ENCODE data around the gene CASKIN2.
"Not testable (repeated sequence)": the region's sequence is repeated elsewhere in the genome, so short reads cannot be mapped to it uniquely, and the experiment has no call there.

CASKIN2 gene

GRCh38 chr17:75465039-75465438 is 50.3 kb downstream of the CASKIN2 start:
- DNase-seq = no peak

DNA sequence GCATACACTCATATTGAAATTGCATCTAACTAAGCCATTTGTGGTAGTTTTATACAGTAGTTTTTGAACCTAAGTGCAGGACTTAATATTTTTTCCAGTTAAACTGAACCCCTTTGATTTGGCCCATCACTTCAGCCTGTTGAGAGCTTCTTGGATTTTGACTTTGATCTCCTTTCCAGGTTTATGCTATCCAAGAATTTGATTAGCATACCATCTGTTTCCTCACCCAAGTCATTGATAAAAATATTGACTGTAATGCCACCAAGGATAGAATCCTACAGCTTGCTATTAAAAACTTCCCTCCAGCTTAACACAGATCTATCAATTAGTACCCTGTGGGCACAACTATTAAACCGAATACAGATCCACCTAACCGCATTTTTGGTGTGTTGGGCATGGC is 51.7 kb downstream of the CASKIN2 start:
- no peak for DNase-seq

DNA sequence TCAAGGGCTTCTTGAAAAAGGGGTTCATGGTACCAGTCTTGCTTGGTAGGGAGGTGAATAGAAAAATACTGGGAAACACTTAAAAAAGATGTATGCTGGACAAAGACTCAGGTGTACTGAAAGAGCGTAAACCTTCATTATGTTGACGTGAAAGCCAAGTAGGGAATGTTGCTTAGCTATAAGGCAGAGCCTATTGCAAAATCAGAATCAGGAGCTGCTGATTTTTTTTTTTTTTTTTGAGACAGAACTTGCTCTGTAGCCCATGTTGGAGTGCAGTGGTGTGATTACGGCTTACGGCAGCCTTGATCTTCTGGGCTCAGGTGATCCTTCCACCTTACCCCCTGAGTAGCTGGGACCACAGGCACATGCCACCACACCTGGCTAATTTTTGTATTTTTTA is 55.0 kb downstream of the CASKIN2 start:
- DNase-seq = no peak

- peak; percentile 7 for DNase-seq
Observed at GRCh38 chr17:75459590-75460267, 55.6 kb downstream of the CASKIN2 start.

DNA sequence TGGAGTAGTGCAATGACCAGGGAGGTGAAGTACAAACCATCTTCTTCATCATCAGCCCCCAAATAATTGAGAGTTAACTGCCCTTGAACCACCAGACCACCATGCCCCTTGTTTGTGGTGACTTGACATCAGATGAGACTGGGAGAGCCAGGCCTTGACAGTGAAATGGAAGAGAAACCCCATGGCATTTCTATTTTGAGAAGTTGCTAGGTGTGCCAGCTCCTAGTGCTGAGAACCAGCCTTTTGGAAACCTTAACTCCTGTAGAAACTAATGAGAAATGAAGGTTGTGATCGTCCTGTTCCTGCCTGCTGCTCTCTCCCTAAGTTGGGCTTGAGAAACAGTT is 56.1 kb downstream of the CASKIN2 start:
- no peak for DNase-seq

DNA sequence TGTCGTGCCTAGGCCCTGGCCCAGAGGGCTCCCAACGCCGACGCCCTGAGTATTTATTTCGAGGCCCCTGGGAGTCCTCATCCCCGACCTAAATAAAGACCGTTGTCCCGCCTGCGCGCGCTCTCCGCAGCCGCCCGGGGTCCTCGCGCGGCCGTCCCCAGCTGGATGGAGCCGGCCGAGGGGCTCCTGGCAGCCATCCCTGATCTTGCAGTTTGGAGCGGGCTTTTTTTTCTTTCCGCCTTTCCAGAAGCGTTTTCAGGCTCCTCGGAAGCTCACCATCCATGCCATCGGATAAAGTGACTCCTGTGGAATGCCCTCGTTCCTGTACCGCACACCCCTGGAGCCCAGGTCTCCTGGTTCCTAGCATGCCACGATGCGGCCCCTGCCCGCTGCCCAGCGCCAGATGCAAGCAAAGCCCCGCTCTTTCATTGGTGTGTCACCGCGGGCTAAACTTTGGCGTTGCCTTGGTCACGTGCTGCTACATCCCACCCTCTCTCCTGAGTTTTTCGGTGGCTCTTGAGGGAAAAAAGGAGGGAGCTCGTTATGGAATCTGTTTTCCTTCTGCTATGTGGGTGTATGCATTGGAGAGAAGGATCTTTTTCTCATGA is 58.2 kb downstream of the CASKIN2 start:
- DNase-seq = peak; percentile 52

- peak; percentile 96 for DNase-seq
Observed at GRCh38 chr17:75456417-75457046, 58.8 kb downstream of the CASKIN2 start, which contains the start of gene TMEM94. TSS of gene TMEM94 (plus strand) at chr17:75456635. CDS start at chr17:75471906, 15,271 bp downstream.

DNA sequence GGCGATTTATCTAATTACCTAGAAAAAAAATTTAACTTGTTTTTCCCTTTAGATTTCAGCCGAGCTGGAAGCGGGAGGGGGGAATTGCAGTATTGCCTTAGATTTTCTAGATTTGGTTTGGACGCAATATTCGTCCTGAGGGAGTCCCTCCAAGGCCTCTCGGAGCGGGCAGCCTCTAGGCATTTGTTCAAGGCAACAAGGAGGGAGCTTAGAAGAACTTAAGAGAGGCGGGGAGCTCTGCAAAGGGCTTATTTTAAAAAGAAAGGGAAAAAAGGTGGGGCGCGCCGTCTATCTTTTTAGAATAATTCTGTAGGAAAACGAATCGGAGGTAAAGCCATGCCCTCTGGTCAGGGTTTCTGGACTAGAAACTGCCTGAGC is 59.3 kb downstream of the CASKIN2 start:
- no peak for DNase-seq

DNA sequence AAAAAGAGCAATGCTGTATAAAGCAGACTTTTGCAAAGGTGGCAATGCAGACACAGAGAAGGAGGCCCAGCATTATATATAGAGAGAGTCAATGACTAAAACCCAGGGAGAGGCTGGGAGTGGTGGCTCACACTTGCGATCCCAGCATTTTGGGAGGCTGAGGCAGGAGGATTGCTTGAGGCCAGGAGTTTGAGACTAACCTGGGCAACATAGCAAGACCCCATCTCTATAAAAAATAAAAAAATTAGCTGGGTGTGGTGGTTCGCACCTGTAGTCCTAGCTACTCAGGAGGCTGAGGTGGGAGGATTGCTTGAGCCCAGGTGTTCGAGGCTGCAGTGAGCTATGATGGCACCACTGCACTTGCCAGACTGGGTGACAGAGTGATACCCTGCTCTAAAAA is 60.7 kb downstream of the CASKIN2 start:
- DNase-seq = not testable (repeated sequence)

GRCh38 chr17:75454193-75454592 is 61.1 kb downstream of the CASKIN2 start:
- DNase-seq = no peak

DNA sequence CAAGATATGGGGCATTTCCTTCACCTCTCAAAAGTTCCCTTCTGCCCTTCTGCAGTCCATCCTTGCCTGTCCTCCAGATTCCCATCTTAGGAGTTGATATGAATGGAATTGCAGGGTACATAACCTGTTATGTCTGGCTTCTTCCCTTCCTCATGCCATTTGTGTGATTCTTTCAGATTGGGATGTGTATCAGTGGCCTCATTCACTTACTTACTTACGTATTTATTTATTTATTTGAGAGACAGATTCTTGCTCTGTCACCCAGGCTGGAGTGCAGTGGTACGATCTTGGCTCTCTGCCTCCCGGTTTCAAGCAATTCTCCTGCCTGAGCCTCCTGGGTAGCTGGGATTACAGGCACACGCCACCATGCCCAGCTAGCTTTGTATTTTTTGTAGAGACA is 65.1 kb downstream of the CASKIN2 start:
- DNase-seq = no peak
